Stimulated activated CD8-positive, alpha-beta memory T cell treated with anti-CD3 and anti-CD28 coated beads, Interleukin-15, amount 100 ng/mL, for 4 hours (primary cell): Measurements from ENCODE around the gene CSAD.
"Not testable (repeated sequence)": the region's sequence is repeated elsewhere in the genome, so short reads cannot be mapped to it uniquely, and the experiment has no call there.

Experiments used
- DNase-seq, 2 donors: peaks; one replicate each; pipeline ENCODE4 v3.0.0-alpha.2; 2020; ENCODE audit warnings: low read depth in 2 of 2

Gene CSAD

DNA sequence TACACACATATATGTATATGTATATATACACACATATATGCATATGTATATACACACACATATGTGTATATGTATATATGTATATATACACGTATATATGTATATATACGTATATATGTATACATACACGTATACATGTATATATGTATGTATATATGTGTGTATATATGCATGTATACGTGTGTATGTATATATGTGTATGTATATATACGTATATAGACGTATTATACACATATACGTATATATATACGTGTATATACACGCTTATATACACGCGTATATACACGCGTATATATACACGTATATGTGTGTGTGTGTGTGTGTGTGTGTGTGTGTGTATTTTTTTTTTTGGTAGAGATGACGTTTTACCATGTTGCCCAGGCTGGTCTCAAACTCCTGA lies 33.1 kb downstream of the CSAD start:
- no peak for DNase-seq

DNA sequence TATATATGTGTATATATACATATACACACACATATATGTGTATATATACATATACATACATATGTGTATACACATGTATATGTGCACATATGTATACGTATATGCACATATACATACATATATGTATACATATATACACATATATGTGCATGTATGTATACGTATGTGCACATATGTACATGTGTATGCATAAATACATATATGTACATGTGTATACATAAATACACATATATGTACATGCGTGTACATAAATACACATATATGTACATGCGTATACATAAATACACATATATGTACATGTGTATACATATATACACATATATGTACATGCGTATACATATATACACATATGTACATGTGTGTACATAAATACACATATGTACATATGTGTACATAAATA lies 33.5 kb downstream of the CSAD start:
- no peak for DNase-seq

DNA sequence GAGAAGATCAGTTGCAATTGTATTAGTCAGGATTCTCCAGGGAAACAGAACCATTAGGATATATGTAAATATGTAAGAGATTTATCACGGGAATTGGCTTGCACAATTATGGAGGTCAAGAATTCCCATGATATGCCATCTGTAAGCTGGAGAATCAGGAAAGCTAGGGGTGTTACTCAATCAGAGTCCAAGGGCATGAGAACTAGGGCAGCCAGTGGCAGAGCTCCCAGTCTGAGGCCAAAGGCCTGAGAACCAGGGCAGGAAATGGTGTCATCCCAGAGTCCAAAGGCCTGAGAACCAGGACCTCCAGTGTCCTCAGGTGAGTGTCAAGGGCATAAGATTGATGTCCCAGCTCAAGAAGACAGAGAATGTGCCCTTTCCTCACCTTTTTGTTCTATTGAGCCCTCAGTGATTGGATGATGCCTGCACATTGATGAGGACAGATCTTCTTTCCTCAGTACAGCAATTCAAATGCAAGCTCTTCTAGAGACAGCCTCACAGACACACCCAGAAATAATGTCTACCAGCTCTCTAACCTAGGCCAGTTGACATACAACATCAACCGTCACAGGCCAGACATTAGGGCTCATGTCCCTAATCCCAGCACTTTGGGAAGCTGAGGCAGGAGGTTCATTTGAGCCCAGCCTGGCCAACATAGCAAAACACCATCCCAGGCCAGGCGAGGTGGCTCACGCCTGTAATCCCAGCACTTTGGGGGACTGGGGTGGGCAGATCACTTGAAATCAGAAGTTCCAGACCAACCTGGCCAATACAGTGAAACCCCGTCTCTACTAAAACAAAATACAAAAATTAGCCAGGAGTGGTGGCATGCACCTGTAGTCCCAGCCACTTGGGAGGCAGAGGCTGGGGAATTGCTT lies 35.1 kb downstream of the CSAD start:
- no peak for DNase-seq

DNA sequence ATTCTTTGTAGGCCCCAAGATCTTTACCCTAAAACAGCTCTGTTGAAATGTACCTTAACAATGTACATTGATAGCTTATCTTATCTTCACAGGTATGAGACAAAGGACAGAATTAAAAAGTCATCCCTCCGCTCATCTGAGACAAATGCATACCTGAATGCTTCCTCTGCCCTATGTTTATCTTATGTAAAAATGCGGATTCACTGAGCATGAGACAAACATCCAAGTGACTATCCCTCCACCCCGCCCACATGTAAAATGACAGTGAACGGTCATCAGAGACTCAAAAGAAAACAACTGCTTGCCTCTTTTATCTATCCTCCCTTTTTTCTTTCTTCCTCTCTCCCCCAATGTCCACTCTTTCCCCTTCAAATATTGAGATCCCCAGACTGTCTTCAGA lies 37.4 kb downstream of the CSAD start:
- no peak for DNase-seq

DNA sequence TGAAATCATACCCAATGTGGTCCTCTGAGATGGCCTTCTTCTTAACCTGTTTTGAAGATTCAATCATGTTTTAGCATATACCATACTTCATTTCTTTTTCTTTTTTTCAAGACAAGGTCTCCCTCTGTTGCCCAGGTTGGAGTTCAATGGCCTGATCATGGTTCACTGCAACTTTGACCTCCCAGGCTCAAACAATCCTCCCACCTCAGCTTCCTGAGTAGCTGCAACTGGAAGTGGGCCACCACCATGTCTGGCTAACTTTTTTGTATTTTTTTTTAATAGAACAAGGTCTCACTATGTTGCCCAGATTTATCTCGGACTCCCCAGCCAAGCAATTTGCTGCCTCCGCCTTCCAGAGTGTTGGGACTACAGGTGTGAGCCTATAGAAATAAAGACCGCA lies 47.0 kb downstream of the CSAD start:
- no peak for DNase-seq

DNA sequence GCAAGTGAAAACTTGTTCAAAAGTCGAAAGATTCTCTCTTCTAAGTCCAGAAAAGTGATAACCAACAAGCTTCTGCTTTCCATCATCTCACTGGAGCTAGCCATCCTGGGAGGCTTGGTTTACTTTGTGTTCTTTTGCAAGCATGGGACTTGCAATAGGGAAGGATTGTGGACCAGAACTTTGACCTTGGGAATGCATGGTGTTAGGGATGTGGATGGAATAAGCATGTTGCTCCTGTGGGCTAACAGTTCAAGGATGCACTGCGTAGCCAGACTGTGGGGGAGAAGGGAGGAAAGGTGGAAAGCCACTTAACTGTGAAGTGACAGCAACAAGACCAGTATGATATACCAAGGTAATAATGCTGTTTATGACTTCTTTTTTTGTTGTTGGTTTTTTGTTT lies 48.9 kb downstream of the CSAD start:
- DNase-seq = no peak

DNA sequence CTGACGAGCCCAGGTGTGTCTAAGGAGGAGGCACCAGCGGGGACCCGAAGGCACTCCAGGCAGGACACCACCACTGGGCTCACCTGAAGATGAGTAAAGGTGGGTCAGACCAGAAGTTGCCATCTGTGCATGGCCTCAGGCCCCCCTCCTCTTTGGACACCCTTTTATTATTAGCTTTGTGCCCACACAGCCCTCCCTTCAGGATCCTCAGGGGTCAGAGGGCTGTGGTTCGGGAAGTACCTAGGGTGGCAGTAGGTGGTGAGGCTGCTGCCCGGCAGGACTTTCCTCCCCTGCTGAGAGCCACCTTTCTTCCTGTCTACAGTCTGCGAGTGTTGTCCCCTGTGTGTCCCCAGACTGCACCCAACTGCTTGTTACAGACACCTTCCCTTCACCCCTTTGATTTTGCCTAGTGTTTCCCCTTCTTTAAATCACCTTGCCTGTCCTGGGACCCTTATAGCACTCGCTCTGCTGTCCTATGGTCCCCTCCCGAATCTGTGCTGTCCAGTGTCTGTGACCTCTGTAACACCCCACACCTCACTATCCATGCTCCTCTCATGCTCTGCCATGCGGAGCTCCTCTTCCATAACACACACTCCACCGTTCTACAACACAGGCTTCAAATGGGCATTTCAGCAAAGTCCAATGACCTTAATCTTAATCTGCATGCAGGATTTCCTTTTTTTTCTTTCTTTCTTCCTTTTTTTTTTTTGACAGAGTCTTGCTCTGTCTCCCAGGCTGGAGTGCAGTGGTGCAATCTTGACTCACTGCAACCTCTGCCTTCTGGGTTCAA lies 51.8 kb downstream of the CSAD start:
- DNase-seq = no peak

- no peak for DNase-seq
Measured at GRCh38 chr12:53127169-53127568, 53.6 kb downstream of the CSAD start.

DNA sequence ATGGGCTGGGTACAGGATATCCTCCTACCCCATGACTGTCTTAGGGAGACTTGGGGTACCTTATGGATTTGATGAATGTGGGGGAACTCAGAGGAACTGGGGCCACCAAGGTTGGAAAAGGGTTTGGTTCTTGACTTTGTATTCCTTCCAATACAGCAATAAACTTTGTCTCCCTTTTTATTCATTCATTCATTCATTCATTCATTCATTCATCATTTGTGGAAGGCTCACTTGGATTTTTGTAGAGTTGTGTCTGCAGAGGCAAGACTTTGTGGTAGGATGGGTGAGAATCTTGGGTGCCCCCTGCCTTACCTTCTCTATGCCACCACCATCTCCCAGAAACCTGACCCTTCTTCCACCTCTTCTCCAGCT lies 56.4 kb downstream of the CSAD start:
- no peak for DNase-seq

DNA sequence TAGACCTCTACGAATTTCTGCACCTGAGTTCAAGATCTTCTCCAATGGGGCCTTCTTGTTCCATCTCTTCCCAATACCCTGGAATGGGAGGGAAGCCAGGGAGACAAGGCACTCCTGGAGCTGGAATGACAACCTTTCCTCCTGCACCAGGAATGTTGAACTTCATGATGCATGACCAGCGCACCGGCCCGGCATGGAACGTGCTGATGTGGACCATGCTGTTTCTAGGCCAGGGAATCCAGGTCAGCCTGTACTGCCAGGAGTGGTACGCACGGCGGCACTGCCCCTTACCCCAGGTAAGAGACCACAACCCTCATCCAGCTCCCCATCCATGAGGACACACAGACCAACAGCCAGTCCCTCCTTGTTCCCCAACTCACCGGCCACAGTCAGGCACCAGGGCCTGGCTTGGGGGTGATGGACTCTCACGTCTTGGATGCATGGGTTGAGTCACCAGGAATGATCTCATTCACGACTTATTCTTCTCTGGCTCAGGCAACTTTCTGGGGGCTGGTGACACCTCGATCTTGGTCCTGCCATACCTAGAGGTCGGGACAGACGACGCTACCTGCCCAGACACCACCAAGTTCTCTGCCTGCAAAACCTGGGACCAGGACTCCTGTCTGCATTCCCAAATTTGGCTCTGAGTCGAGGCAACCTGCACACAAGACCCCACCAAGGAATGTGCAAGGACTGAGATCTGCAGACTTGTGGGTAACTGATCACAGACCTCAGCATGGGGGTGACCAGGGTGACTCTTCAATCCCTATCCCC lies 57.0 kb downstream of the CSAD start:
- DNase-seq = no peak

GRCh38 chr12:53122961-53123468 lies 57.7 kb downstream of the CSAD start:
- no peak for DNase-seq

DNA sequence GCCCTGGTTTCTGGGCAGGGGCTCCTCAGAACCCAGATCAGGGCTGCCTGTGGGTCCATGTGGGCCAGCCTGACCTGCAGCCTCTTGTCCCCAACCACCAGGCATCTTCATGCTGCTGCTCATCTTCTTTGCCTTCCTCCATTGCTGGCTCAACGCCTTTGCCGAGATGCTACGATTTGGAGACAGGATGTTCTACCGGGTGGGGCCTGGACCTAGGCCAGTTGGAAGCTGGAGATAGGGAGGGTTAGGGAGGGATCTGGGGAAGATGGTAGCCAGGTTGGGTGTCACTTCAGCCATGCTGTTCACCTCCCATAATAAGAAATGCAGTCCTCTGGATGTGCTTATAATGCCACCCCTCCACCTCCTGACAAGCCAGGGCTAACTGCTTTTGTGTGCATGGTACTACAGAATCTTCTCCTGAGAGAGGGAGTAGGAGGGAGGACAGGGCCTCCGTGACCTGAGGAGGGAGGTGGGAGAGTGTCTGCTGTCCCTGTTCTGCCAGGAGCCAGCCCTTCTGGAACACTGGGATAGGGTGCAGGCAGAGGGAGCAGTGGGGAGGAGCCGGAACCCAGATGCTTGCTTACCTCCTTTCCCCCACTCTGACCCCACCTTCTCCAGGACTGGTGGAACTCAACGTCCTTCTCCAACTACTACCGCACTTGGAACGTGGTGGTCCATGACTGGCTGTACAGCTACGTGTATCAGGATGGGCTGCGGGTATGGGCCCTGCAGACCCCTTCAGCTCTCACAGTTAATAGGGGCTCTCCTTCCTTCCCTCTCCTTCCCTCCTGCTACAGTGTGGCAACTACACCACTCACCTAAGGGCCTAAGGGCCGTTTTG lies 59.8 kb downstream of the CSAD start:
- DNase-seq = no peak

DNA sequence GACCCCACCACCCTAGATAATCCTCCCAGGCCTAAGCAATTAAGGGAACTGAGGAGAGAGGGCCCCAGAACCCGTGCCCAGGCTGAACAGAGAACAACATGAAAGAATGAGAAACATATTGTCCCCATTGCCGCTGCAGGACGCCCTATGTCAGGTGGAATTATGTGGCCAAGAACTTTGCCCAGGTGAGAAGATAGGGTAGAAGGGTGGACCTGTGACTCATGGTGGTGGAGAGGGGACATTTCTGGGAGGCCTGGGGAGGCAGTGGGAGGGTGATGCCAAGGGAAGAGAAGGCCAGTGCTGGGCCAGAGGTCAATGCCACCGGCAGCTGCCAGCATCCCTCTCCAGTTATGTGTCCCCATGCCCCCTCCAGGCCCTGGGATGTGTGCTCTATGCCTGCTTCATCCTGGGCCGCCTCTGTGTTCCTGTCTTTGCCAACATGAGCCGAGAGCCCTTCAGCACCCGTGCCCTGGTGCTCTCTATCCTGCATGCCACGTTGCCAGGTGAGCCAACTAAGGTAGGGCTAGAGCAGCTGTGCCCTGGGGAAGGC lies 61.9 kb downstream of the CSAD start:
- no peak for DNase-seq

- DNase-seq = no peak
Measured at GRCh38 chr12:53115891-53116648, 64.7 kb downstream of the CSAD start.

- DNase-seq = no peak
Measured at GRCh38 chr12:53115112-53115890, 65.4 kb downstream of the CSAD start.

DNA sequence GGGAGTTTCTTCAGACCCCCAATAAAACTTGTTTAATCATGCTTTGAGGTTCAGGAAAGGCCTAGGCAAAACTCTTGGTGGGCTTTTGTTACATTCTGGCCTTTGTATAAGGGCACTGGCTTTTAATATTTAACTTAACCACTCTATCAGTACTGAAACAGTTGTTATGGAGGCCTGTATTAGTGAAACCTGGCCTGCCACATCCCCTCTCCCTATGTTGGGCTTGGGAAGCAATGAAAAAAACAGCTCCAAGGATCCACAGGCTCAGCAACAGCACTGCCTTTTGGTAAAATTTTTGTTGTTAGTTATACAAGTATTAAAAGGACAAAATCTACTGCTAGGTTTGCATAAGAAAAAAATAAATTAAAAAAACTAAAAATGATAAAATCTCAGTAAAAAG lies 66.8 kb downstream of the CSAD start:
- DNase-seq = no peak

GRCh38 chr12:53113136-53113705 lies 67.5 kb downstream of the CSAD start:
- DNase-seq = no peak

DNA sequence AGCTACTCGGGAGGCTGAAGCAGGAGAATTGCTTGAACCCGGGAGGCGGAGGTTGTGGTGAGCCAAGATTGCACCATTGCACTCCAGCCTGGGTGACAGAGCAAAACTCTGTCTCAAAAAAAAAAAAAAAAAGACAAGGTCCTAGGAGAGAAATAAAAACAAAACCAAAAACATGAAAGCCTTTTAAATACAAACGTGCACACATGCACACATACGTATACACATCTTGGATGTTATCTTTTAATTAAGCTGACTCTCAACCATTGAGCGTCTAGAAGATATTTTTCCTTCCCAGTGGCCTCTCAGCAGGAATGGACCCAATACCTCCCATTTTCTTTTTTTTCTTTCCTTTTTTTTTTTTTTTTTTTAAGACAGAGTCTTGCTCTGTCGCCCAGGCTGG lies 68.3 kb downstream of the CSAD start:
- not testable (repeated sequence) for DNase-seq
